Activated CD4-positive, alpha-beta T cell treated with anti-CD3 and anti-CD28 coated beads, Interleukin-2, amount 10 ng/mL, durations not matched to agents 24 days and 14 days (primary cell): ENCODE results near the gene KRTAP5-7. TPM values are rescaled to one million over a fixed set of nuclear protein-coding genes. Genes with fewer than 3 reads are reported as not detected.
"Not testable (repeated sequence)": the region's sequence is repeated elsewhere in the genome, so short reads cannot be mapped to it uniquely, and the experiment has no call there.

Experiments
- DNase-seq: peaks from one replicate; pipeline ENCODE4 v3.0.0; 2022
- H3K27ac Mint-ChIP-seq: one replicate; pipeline ENCODE4 v1.8.0; 2022; ENCODE audit warnings: mild to moderate bottlenecking, mixed read lengths
- H3K27me3 Mint-ChIP-seq: one replicate; pipeline ENCODE4 v1.8.0; 2022; ENCODE audit warnings: mixed read lengths
- H3K36me3 Mint-ChIP-seq: one replicate; pipeline ENCODE4 v1.8.0; 2022; ENCODE audit warnings: low read depth, mild to moderate bottlenecking, mixed read lengths
- H3K4me1 Mint-ChIP-seq: one replicate; pipeline ENCODE4 v1.8.0; 2021; ENCODE audit warnings: mixed read lengths
- H3K4me3 Mint-ChIP-seq: one replicate; pipeline ENCODE4 v1.8.0; 2022; ENCODE audit warnings: mild to moderate bottlenecking, moderate library complexity, mixed read lengths
- H3K9me3 Mint-ChIP-seq: one replicate; pipeline ENCODE4 v1.8.0; 2021; ENCODE audit warnings: mixed read lengths
- intact Hi-C: fragments of 100-400 bp; cut with micrococcal nuclease; formaldehyde crosslinking; loops from one replicate; pipeline ENCODE4 v1.15.1; 2023
- total RNA-seq: library from RNA; stranded (reverse); gene quantifications from 2 replicates; pipeline ENCODE4 v1.2.3, GENCODE V29; 2022

Gene KRTAP5-7, protein sequence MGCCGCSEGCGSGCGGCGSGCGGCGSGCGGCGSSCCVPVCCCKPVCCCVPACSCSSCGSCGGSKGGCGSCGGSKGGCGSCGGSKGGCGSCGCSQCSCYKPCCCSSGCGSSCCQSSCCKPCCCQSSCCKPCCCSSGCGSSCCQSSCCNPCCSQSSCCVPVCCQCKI
- not detected in 2 replicates for total RNA-seq

GRCh38 chr11:71526796-71527575 is at the start of gene KRTAP5-7:
TSS of gene KRTAP5-7 (plus strand) at chr11:71527267. CDS start at chr11:71527301, 34 bp downstream.
- H3K9me3 Mint-ChIP-seq, H3K4me3 Mint-ChIP-seq, H3K27ac Mint-ChIP-seq, H3K36me3 Mint-ChIP-seq, DNase-seq, intact Hi-C loops, H3K27me3 Mint-ChIP-seq, H3K4me1 Mint-ChIP-seq: not testable (repeated sequence)

GRCh38 chr11:71477641-71478527 is 49.2 kb upstream of the KRTAP5-7 start:
- Mint-ChIP-seq H3K4me3 (no peak overlapping the region), H3K27me3 (no peaks in the 10 kb centered on the region), H3K27ac (no peak overlapping the region), H3K36me3 (peaks cover 51% of the 10 kb centered on the region), H3K4me1 (no peaks in the 10 kb centered on the region), H3K9me3 (no peaks in the 10 kb centered on the region)
- DNase-seq = no peak
- intact Hi-C loops = no loop called here

DNA sequence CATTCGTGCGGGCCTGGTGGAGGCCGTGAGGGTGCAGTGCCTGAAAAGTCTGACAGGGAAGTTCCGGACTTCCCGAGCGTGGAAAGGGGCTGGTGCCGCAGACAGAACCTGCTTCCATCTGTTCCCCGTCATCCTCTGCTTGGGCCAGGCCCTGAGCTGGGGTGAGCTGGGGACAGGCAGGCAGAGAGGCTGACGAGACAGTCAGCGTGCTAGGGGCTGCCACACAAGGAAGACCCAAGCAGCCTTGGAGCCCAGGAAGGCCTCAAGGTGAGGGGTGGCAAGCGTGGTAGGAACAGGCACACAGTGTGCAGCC is 48.6 kb upstream of the KRTAP5-7 start:
- H3K36me3 Mint-ChIP-seq = peaks cover 54% of the 10 kb centered on the region
- H3K9me3 Mint-ChIP-seq = no peaks in the 10 kb centered on the region
- H3K27ac Mint-ChIP-seq = no peak overlapping the region
- no peaks in the 10 kb centered on the region for H3K4me1 Mint-ChIP-seq
- no peak for DNase-seq
- intact Hi-C loops = no loop called here
- H3K27me3 Mint-ChIP-seq = no peaks in the 10 kb centered on the region
- H3K4me3 Mint-ChIP-seq = no peak overlapping the region

DNA sequence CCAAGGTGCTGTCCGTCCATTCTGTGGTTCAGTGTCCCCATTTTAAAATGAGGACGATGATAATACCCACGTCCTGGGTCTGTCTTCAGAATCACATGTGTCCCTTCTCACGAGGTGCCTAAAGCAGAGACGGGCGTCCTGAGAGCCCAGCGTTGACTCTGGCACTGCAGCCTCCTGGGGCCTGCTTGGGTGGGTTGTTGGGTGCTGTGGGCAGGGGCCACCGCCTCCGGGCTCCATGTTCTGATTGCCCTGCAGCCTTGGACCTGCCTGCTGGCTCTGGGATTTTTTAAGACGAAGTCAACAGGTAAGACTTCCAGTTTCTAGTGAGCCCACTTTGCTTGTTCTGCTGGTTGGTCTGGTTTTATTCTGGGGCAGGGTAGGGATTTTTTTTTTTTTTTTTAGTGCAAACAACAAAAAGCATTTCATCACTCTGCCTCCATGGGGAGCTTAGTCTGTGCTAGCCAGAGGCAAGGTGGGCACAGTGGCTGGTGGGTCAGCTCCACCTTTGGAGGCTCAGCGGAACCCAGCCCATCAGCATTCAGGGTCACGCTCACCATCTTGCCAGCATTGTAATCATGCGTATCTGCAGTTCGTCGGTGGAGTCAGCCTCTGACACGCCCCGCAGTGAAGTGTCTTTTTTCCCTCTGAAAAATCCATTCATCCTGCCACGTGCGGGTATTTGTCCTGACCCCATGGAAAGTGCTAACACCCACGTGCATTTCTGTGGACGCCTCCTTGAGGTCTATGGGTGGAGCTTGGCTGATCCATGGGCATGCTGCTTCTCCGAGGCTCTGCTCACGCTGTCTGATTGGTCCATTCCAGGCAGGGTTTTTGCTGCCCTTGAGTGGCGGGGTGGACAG is 45.7 kb upstream of the KRTAP5-7 start:
- H3K4me1 Mint-ChIP-seq = peaks cover 2% of the 10 kb centered on the region
- intact Hi-C loops = no loop called here
- no peaks in the 10 kb centered on the region for H3K9me3 Mint-ChIP-seq
- H3K27me3 Mint-ChIP-seq = no peaks in the 10 kb centered on the region
- H3K27ac Mint-ChIP-seq = no peak overlapping the region
- H3K36me3 Mint-ChIP-seq = peaks cover 67% of the 10 kb centered on the region
- DNase-seq = no peak
- no peak overlapping the region for H3K4me3 Mint-ChIP-seq

DNA sequence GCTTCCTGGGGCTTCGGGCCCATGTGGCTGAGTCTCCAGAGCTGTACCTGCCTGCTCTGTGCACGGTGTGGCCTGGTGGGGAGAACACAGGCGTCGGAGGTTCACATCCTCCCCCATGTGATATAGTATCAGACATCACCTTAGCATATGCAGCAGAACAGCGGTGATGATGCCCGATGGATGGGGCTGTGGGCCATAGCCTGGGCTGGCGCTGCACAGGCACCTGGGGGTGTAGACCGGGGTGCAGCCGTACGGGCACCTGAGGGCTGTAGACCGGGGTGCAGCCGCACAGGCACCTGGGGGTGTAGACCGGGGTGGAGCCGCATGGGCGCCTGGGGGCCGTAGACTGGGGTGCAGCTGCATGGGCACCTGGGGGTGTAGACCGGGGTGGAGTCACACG is 44.9 kb upstream of the KRTAP5-7 start:
- Mint-ChIP-seq H3K27ac (no peak overlapping the region), H3K4me3 (no peak overlapping the region), H3K4me1 (peaks cover 5% of the 10 kb centered on the region), H3K9me3 (no peaks in the 10 kb centered on the region), H3K36me3 (peaks cover 66% of the 10 kb centered on the region), H3K27me3 (no peaks in the 10 kb centered on the region)
- no peak for DNase-seq
- intact Hi-C loops = no loop called here

GRCh38 chr11:71482746-71483364 is 44.2 kb upstream of the KRTAP5-7 start:
- intact Hi-C loops = no loop called here
- Mint-ChIP-seq H3K4me3 (no peak overlapping the region), H3K36me3 (peaks cover 65% of the 10 kb centered on the region), H3K9me3 (no peaks in the 10 kb centered on the region), H3K27me3 (no peaks in the 10 kb centered on the region), H3K27ac (no peak overlapping the region), H3K4me1 (peaks cover 6% of the 10 kb centered on the region)
- DNase-seq = no peak

DNA sequence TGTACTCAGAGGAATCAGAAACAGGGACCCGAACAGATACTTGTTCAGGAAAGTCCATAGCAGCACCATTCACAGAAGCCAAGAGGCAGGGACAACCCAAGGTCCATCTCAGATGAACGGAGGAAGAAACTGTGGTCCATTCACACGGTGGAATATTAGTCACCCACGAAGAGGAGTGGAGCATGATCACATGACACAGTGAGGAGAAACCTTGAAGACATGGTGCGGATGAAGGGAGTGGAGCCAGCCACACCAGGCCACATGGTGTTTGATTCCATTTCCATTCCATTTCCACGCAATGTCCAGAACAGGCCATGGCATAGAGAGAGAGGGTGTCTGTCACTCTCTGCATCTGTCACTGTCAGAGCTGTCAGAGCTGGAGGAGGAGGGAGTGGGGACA is 43.4 kb upstream of the KRTAP5-7 start:
- H3K9me3 Mint-ChIP-seq = no peaks in the 10 kb centered on the region
- H3K36me3 Mint-ChIP-seq = peaks cover 70% of the 10 kb centered on the region

GRCh38 chr11:71484248-71485062 is 42.6 kb upstream of the KRTAP5-7 start:
- intact Hi-C loops = no loop called here
- Mint-ChIP-seq H3K27ac (peak overlapping the region; percentile 6), H3K36me3 (peaks cover 73% of the 10 kb centered on the region), H3K4me1 (peaks cover 21% of the 10 kb centered on the region), H3K9me3 (no peaks in the 10 kb centered on the region), H3K27me3 (no peaks in the 10 kb centered on the region), H3K4me3 (no peak overlapping the region)
- DNase-seq = no peak

More for the DNA sequence above, 43.4 kb upstream of the KRTAP5-7 start:
- peaks cover 14% of the 10 kb centered on the region for H3K4me1 Mint-ChIP-seq
- DNase-seq = no peak
- no peak overlapping the region for H3K27ac Mint-ChIP-seq
- no peaks in the 10 kb centered on the region for H3K27me3 Mint-ChIP-seq
- intact Hi-C loops = no loop called here
- H3K4me3 Mint-ChIP-seq = no peak overlapping the region

DNA sequence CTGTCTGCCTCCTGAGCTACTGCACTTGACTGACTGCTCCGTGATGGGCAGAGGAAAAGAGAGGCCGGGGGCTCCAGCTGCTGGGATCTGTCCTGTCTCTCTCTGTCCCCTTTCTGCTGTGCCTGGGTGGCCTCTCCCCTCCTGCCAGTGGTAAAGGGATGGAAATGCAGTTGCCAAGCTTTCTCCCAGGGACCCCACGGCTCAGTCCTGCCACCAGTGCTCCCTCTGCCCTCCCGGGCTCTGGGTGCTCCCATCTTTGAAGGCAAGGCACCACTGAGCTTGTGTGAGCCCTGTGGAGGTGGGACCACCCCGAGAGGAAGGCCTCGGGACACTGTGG is 42.0 kb upstream of the KRTAP5-7 start:
- Mint-ChIP-seq H3K27me3 (no peaks in the 10 kb centered on the region), H3K36me3 (peaks cover 70% of the 10 kb centered on the region), H3K4me3 (no peak overlapping the region), H3K9me3 (no peaks in the 10 kb centered on the region), H3K4me1 (peaks cover 25% of the 10 kb centered on the region), H3K27ac (no peak overlapping the region)
- intact Hi-C loops = no loop called here
- no peak for DNase-seq

DNA sequence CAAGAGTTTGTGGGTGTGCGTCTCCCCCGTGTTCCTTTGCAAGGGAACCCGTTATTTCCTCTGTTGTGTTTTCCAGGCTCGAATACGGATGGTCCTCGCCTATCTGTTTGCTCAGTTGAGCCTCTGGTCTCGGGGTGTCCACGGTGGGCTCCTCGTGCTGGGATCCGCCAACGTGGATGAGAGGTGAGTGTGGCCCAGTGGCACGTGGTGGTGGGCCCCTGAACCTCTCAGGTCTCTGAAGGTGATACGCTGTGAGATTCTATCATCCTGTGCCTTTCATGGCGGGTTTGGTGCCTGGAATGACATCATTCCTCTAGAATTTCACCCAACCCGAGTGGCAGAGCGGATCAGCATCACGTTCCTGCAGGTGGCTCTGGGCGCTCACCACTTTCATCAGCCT is 41.6 kb upstream of the KRTAP5-7 start:
- Mint-ChIP-seq H3K27me3 (no peaks in the 10 kb centered on the region), H3K27ac (no peak overlapping the region), H3K4me1 (peaks cover 27% of the 10 kb centered on the region), H3K36me3 (peaks cover 73% of the 10 kb centered on the region), H3K9me3 (no peaks in the 10 kb centered on the region), H3K4me3 (no peak overlapping the region)
- intact Hi-C loops = no loop called here
- no peak for DNase-seq

DNA sequence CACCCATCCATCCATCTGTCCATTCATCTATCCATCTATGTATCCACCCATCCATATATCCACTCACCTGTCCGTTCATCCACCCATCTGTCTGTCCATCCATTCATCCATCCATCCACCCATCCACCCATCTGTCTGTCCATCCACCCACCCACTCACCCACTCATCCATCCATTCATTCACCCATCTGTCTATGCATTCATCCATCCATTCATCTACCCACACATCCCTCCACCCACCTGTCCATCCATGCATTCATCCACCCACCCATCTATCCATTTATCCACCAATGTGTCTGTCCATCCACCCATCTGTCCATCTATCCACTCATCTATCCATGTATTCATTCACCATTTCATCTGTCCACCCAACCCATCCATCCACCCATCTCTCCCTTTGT is 40.7 kb upstream of the KRTAP5-7 start:
- H3K9me3 Mint-ChIP-seq = no peaks in the 10 kb centered on the region
- H3K27ac Mint-ChIP-seq = no peak overlapping the region
- peaks cover 27% of the 10 kb centered on the region for H3K4me1 Mint-ChIP-seq
- no peak for DNase-seq
- H3K27me3 Mint-ChIP-seq = no peaks in the 10 kb centered on the region
- no peak overlapping the region for H3K4me3 Mint-ChIP-seq
- intact Hi-C loops = no loop called here
- peaks cover 79% of the 10 kb centered on the region for H3K36me3 Mint-ChIP-seq

DNA sequence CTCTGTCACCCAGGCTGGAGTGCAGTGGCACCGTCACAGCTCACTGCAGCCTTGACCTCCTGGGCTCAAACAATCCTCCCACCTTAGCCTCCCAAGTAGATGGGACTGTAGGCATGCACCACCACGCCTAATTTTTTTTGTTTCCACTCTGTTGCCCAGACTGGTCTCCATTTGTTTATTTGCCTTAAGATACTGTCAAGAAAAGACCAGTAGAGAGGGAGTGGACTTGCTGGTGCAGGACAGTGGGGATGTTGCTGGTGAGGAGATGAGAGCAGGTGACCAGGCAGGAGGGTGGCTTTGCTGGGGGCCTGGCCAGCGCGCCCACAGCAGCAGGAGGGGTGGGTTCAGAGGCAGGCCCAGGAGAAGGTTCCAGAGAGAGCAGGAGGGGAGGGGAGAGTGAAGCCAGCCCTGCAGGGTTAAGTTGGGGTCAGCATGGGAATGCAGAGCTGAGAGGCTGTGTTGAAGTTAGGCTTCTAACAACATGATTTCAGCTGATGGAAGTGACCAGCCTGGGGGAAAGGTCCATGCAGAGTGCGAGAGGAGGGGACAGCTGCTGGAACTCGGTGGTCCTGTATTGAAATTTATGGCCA is 38.3 kb upstream of the KRTAP5-7 start:
- peak overlapping the region; percentile 59 for H3K4me3 Mint-ChIP-seq
- peaks cover 27% of the 10 kb centered on the region for H3K4me1 Mint-ChIP-seq
- DNase-seq = no peak
- intact Hi-C loops = loop anchor here (1.0 kb wide), 1 partner anchor 36 kb away; no protein-coding TSS in a partner anchor
- peaks cover 72% of the 10 kb centered on the region for H3K36me3 Mint-ChIP-seq
- H3K27me3 Mint-ChIP-seq = no peaks in the 10 kb centered on the region
- H3K9me3 Mint-ChIP-seq = no peaks in the 10 kb centered on the region
- peak overlapping the region; percentile 91 for H3K27ac Mint-ChIP-seq
